Adrenal gland (tissue), 5 donors: ENCODE data around the gene RNF144B.

Source experiments
- CTCF ChIP-seq, 6 experiments: fragments of 450-650 bp in 4 of 6; fragments of 200-600 bp in 2 of 6; sonication (generic) in 1 of 6; IDR thresholded peaks; 1 replicate in 5 of 6; 2 replicates in 1 of 6; pipeline versions ENCODE4 v1.5.1 to v1.8.0; 2016 to 2021; ENCODE audit warnings: antibody characterized with exemption in 6 of 6, mild to moderate bottlenecking in 2 of 6, moderate library complexity in 1 of 6
- POLR2A ChIP-seq, 2 donors: fragments of 450-650 bp; IDR thresholded peaks; one replicate each; pipeline ENCODE4 v1.6.1; 2017; ENCODE audit warnings: antibody characterized with exemption in 2 of 2, mild to moderate bottlenecking in 2 of 2, moderate library complexity in 1 of 2
- donor health status: DM: no; HTN: no; CAD: no.

GRCh38 chr6:18350271-18350670 is 36.9 kb upstream of the RNF144B start:
- TF ChIP-seq CTCF (IDR thresholded peaks at IDR 0.05) (no peak), POLR2A (IDR thresholded peaks at IDR 0.05) (no peak)
